ENCODE data around the gene SPINK13.

GRCh38 chr5:148267962-148268361 is 632 bp upstream of the SPINK13 start:
- TF ChIP-seq EZH2phosphoT487 (IDR thresholded peaks at IDR 0.05; ENCODE audit: insufficient read depth, low read depth) (no peak), EZH2 (IDR thresholded peaks at IDR 0.05; ENCODE audit: insufficient read depth, poor library complexity, severe bottlenecking) (no peak)

Data from GM23248 (cell line).